Measurements from ENCODE around the gene ZNF799. TPM values are rescaled to one million over a fixed set of nuclear protein-coding genes. Genes with fewer than 3 reads are reported as not detected.
A peak's percentile ranks its signal among the peaks of the same experiment; 100 is the strongest.
"Not testable (repeated sequence)": the region's sequence is repeated elsewhere in the genome, so short reads cannot be mapped to it uniquely, and the experiment has no call there.

The ZNF799 gene
- polyA plus RNA-seq, 1 donor, result 9.3 TPM

GRCh38 chr19:12364391-12365235 lies 36.5 kb downstream of the ZNF799 start:
- peak; percentile 25 for DNase-seq

GRCh38 chr19:12362236-12362635 lies 38.8 kb downstream of the ZNF799 start:
- not testable (repeated sequence) for DNase-seq

- DNase-seq, result no peak
These were observed 47.7 kb downstream of the ZNF799 start for GRCh38 chr19:12353375-12353774.

- DNase-seq, result no peak
These were observed 50.2 kb downstream of the ZNF799 start for GRCh38 chr19:12350890-12351197.

GRCh38 chr19:12350185-12350889 lies 50.7 kb downstream of the ZNF799 start:
- DNase-seq, result no peak

GRCh38 chr19:12346896-12347295 lies 54.2 kb downstream of the ZNF799 start:
- no peak for DNase-seq

GRCh38 chr19:12345197-12345596 lies 55.9 kb downstream of the ZNF799 start:
- DNase-seq, result no peak

Other genes starting within 250 kb of the ZNF799 start
- gene ZNF625, start 244.5 kb downstream of the ZNF799 start, polyA plus RNA-seq (ENCODE audit: insufficient read length), result 20.1 TPM
- gene ZNF136, start 238.2 kb downstream of the ZNF799 start, polyA plus RNA-seq (ENCODE audit: insufficient read length), result 22.2 TPM
- 58.6 TPM for gene ZNF44, start 106.4 kb downstream of the ZNF799 start, polyA plus RNA-seq (ENCODE audit: insufficient read length)
- gene ZNF563, start 67.6 kb downstream of the ZNF799 start, polyA plus RNA-seq (ENCODE audit: insufficient read length), result 3.9 TPM
- 6.9 TPM for gene ZNF442, start 35.6 kb downstream of the ZNF799 start, polyA plus RNA-seq (ENCODE audit: insufficient read length)
- gene ZNF443, start 39.8 kb upstream of the ZNF799 start, polyA plus RNA-seq (ENCODE audit: insufficient read length), result 14.2 TPM
- 11.0 TPM for gene ZNF709, start 83.5 kb upstream of the ZNF799 start, polyA plus RNA-seq (ENCODE audit: insufficient read length)
- gene ZNF564, start 150.2 kb upstream of the ZNF799 start, polyA plus RNA-seq (ENCODE audit: insufficient read length), result 13.9 TPM
- gene ZNF490, start 209.5 kb upstream of the ZNF799 start, polyA plus RNA-seq (ENCODE audit: insufficient read length), result 5.7 TPM
- gene ZNF791, start 209.6 kb upstream of the ZNF799 start, polyA plus RNA-seq (ENCODE audit: insufficient read length), result 28.1 TPM